Measurements from ENCODE around the gene HELB. TPM values are rescaled to one million over a fixed set of nuclear protein-coding genes. Genes with fewer than 3 reads are reported as not detected.
A peak's percentile ranks its signal among the peaks of the same experiment; 100 is the strongest.

HELB gene
- 10 to 100 TPM; 29.7 to 31.9 TPM for total RNA-seq

GRCh38 chr12:66301944-66302826, at the start of gene HELB:
Gene HELB, plus strand, starts transcription at chr12:66302493. Its CDS starts 111 bp downstream, at chr12:66302604.
- Mint-ChIP-seq H3K27ac (peak within 1 kb of the TSS; percentile 100), H3K4me1 (ENCODE audit: low read depth) (peaks cover 52% of the 10 kb centered on the region), H3K9me3 (no peaks in the 10 kb centered on the region), H3K36me3 (ENCODE audit: insufficient read depth in 2 of 2) (peaks cover 11 to 32% of the 10 kb centered on the region in 2 donors), H3K4me3 (peak within 1 kb of the TSS; percentile 88 to 98), H3K27me3 (ENCODE audit: low read depth) (no peaks in the 10 kb centered on the region)
- DNase-seq (peak; percentile 95 to 96), ATAC-seq (replicated peaks in 1 of 2) (peak; percentile 84 to 86)

GRCh38 chr12:66252771-66253170, 49.5 kb upstream of the HELB start:
- Mint-ChIP-seq H3K4me1 (ENCODE audit: low read depth) (no peaks in the 10 kb centered on the region), H3K27ac (no peak overlapping the region), H3K36me3 (ENCODE audit: insufficient read depth in 2 of 2) (no peaks in the 10 kb centered on the region), H3K27me3 (ENCODE audit: low read depth) (no peaks in the 10 kb centered on the region), H3K4me3 (no peak overlapping the region), H3K9me3 (no peaks in the 10 kb centered on the region)
- no peak for ATAC-seq (replicated peaks in 1 of 2)
- no peak for DNase-seq

GRCh38 chr12:66255737-66256136, 46.6 kb upstream of the HELB start:
- Mint-ChIP-seq H3K9me3 (no peaks in the 10 kb centered on the region), H3K4me1 (ENCODE audit: low read depth) (no peaks in the 10 kb centered on the region), H3K4me3 (no peak overlapping the region), H3K27ac (no peak overlapping the region), H3K27me3 (ENCODE audit: low read depth) (no peaks in the 10 kb centered on the region), H3K36me3 (ENCODE audit: insufficient read depth in 2 of 2) (no peaks in the 10 kb centered on the region)
- no peak for ATAC-seq (replicated peaks in 1 of 2)
- no peak for DNase-seq

- no peak for ATAC-seq (replicated peaks in 1 of 2)
- no peak overlapping the region for H3K4me3 Mint-ChIP-seq
- no peaks in the 10 kb centered on the region for H3K9me3 Mint-ChIP-seq
- H3K4me1 Mint-ChIP-seq (ENCODE audit: low read depth), result no peaks in the 10 kb centered on the region
- H3K27me3 Mint-ChIP-seq (ENCODE audit: low read depth), result no peaks in the 10 kb centered on the region
- H3K27ac Mint-ChIP-seq, result no peak overlapping the region
- H3K36me3 Mint-ChIP-seq (ENCODE audit: insufficient read depth in 2 of 2), result no peaks in the 10 kb centered on the region
- DNase-seq, result no peak
These were observed 44.3 kb upstream of the HELB start for GRCh38 chr12:66258011-66258410.

- peak overlapping the region; percentile 31 for H3K27ac Mint-ChIP-seq
- no peaks in the 10 kb centered on the region for H3K27me3 Mint-ChIP-seq (ENCODE audit: low read depth)
- no peaks in the 10 kb centered on the region for H3K9me3 Mint-ChIP-seq
- DNase-seq, result no peak
- ATAC-seq (replicated peaks in 1 of 2), result no peak
- H3K36me3 Mint-ChIP-seq (ENCODE audit: insufficient read depth in 2 of 2), result no peaks in the 10 kb centered on the region
- H3K4me3 Mint-ChIP-seq, result no peak overlapping the region
- H3K4me1 Mint-ChIP-seq (ENCODE audit: low read depth), result no peaks in the 10 kb centered on the region
These were observed 39.6 kb upstream of the HELB start for GRCh38 chr12:66262737-66263136.

GRCh38 chr12:66268562-66268961, 33.7 kb upstream of the HELB start:
- no peak for DNase-seq
- H3K4me1 Mint-ChIP-seq (ENCODE audit: low read depth), result no peaks in the 10 kb centered on the region
- H3K36me3 Mint-ChIP-seq (ENCODE audit: insufficient read depth in 2 of 2), result no peaks in the 10 kb centered on the region
- H3K4me3 Mint-ChIP-seq, result no peak overlapping the region
- H3K9me3 Mint-ChIP-seq, result no peaks in the 10 kb centered on the region
- no peaks in the 10 kb centered on the region for H3K27me3 Mint-ChIP-seq (ENCODE audit: low read depth)
- ATAC-seq (replicated peaks in 1 of 2), result no peak
- H3K27ac Mint-ChIP-seq, result no peak overlapping the region

- H3K27me3 Mint-ChIP-seq (ENCODE audit: low read depth), result no peaks in the 10 kb centered on the region
- H3K4me1 Mint-ChIP-seq (ENCODE audit: low read depth), result no peaks in the 10 kb centered on the region
- H3K4me3 Mint-ChIP-seq, result no peak overlapping the region
- H3K9me3 Mint-ChIP-seq, result no peaks in the 10 kb centered on the region
- ATAC-seq (replicated peaks in 1 of 2) (no peak), DNase-seq (no peak)
- H3K36me3 Mint-ChIP-seq (ENCODE audit: insufficient read depth in 2 of 2), result no peaks in the 10 kb centered on the region
- no peak overlapping the region for H3K27ac Mint-ChIP-seq
These were observed 33.2 kb upstream of the HELB start for GRCh38 chr12:66269142-66269541.

GRCh38 chr12:66269757-66270383, 32.4 kb upstream of the HELB start:
- DNase-seq, result peak; percentile 5 to 13
- H3K4me1 Mint-ChIP-seq (ENCODE audit: low read depth), result peaks cover 3% of the 10 kb centered on the region
- ATAC-seq (replicated peaks in 1 of 2), result peak; percentile 50 to 53
- H3K9me3 Mint-ChIP-seq, result no peaks in the 10 kb centered on the region
- H3K4me3 Mint-ChIP-seq, result no peak overlapping the region
- H3K36me3 Mint-ChIP-seq (ENCODE audit: insufficient read depth in 2 of 2), result no peaks in the 10 kb centered on the region
- H3K27ac Mint-ChIP-seq, result no peak overlapping the region
- no peaks in the 10 kb centered on the region for H3K27me3 Mint-ChIP-seq (ENCODE audit: low read depth)

- no peaks in the 10 kb centered on the region for H3K27me3 Mint-ChIP-seq (ENCODE audit: low read depth)
- no peak overlapping the region for H3K27ac Mint-ChIP-seq
- ATAC-seq (replicated peaks in 1 of 2) (no peak), DNase-seq (no peak)
- H3K4me1 Mint-ChIP-seq (ENCODE audit: low read depth), result peaks cover 10% of the 10 kb centered on the region
- no peak overlapping the region for H3K4me3 Mint-ChIP-seq
- no peaks in the 10 kb centered on the region for H3K9me3 Mint-ChIP-seq
- H3K36me3 Mint-ChIP-seq (ENCODE audit: insufficient read depth in 2 of 2), result no peaks in the 10 kb centered on the region
These were observed 31.7 kb upstream of the HELB start for GRCh38 chr12:66270613-66271012.

GRCh38 chr12:66272650-66273049, 29.6 kb upstream of the HELB start:
- H3K36me3 Mint-ChIP-seq (ENCODE audit: insufficient read depth in 2 of 2), result no peaks in the 10 kb centered on the region
- no peak for DNase-seq
- no peaks in the 10 kb centered on the region for H3K9me3 Mint-ChIP-seq
- no peak for ATAC-seq (replicated peaks in 1 of 2)
- no peaks in the 10 kb centered on the region for H3K27me3 Mint-ChIP-seq (ENCODE audit: low read depth)
- no peak overlapping the region for H3K27ac Mint-ChIP-seq
- H3K4me3 Mint-ChIP-seq, result no peak overlapping the region
- peaks cover 19% of the 10 kb centered on the region for H3K4me1 Mint-ChIP-seq (ENCODE audit: low read depth)

GRCh38 chr12:66273147-66273546, 29.1 kb upstream of the HELB start:
- DNase-seq (no peak), ATAC-seq (replicated peaks in 1 of 2) (no peak)
- H3K27ac Mint-ChIP-seq, result no peak overlapping the region
- no peaks in the 10 kb centered on the region for H3K27me3 Mint-ChIP-seq (ENCODE audit: low read depth)
- H3K4me3 Mint-ChIP-seq, result no peak overlapping the region
- H3K36me3 Mint-ChIP-seq (ENCODE audit: insufficient read depth in 2 of 2), result no peaks in the 10 kb centered on the region
- peaks cover 19% of the 10 kb centered on the region for H3K4me1 Mint-ChIP-seq (ENCODE audit: low read depth)
- no peaks in the 10 kb centered on the region for H3K9me3 Mint-ChIP-seq

- no peaks in the 10 kb centered on the region for H3K27me3 Mint-ChIP-seq (ENCODE audit: low read depth)
- peak overlapping the region; percentile 83 for H3K27ac Mint-ChIP-seq
- peak; percentile 58 to 81 for ATAC-seq (replicated peaks in 1 of 2)
- H3K36me3 Mint-ChIP-seq (ENCODE audit: insufficient read depth in 2 of 2), result no peaks in the 10 kb centered on the region
- H3K4me3 Mint-ChIP-seq, result no peak overlapping the region
- H3K4me1 Mint-ChIP-seq (ENCODE audit: low read depth), result peaks cover 31% of the 10 kb centered on the region
- no peak for DNase-seq
- H3K9me3 Mint-ChIP-seq, result no peaks in the 10 kb centered on the region
These were observed 27.3 kb upstream of the HELB start for GRCh38 chr12:66275040-66275439.

- ATAC-seq (replicated peaks in 1 of 2), result peak; percentile 50 to 54
- no peak overlapping the region for H3K27ac Mint-ChIP-seq
- DNase-seq, result peak; percentile 29 to 35
- H3K4me3 Mint-ChIP-seq, result no peak overlapping the region
- H3K4me1 Mint-ChIP-seq (ENCODE audit: low read depth), result peaks cover 39% of the 10 kb centered on the region
- H3K27me3 Mint-ChIP-seq (ENCODE audit: low read depth), result no peaks in the 10 kb centered on the region
- H3K36me3 Mint-ChIP-seq (ENCODE audit: insufficient read depth in 2 of 2), result peaks cover 6 to 11% of the 10 kb centered on the region in 2 donors
- H3K9me3 Mint-ChIP-seq, result peaks cover 7% of the 10 kb centered on the region in 2 donors
These were observed 23.1 kb upstream of the HELB start for GRCh38 chr12:66279123-66279712.

Data from activated T-cell treated with anti-CD3 and anti-CD28 coated beads, Interleukin-2, amount 50 U/mL, for 72 hours (primary cell).